Right hindlimb (tissue), 1 donor: ENCODE measurements around the gene RUFY4.

Experiments used
- DNase-seq: peaks from one replicate; pipeline ENCODE4 v3.0.0-alpha.2; 2018

The RUFY4 gene, protein sequence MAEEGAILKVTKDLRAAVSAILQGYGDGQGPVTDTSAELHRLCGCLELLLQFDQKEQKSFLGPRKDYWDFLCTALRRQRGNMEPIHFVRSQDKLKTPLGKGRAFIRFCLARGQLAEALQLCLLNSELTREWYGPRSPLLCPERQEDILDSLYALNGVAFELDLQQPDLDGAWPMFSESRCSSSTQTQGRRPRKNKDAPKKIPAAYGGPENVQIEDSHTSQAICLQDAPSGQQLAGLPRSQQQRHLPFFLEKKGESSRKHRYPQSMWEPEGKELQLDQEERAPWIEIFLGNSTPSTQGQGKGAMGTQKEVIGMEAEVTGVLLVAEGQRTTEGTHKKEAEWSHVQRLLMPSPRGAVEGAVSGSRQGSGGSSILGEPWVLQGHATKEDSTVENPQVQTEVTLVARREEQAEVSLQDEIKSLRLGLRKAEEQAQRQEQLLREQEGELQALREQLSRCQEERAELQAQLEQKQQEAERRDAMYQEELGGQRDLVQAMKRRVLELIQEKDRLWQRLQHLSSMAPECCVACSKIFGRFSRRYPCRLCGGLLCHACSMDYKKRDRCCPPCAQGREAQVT

DNA sequence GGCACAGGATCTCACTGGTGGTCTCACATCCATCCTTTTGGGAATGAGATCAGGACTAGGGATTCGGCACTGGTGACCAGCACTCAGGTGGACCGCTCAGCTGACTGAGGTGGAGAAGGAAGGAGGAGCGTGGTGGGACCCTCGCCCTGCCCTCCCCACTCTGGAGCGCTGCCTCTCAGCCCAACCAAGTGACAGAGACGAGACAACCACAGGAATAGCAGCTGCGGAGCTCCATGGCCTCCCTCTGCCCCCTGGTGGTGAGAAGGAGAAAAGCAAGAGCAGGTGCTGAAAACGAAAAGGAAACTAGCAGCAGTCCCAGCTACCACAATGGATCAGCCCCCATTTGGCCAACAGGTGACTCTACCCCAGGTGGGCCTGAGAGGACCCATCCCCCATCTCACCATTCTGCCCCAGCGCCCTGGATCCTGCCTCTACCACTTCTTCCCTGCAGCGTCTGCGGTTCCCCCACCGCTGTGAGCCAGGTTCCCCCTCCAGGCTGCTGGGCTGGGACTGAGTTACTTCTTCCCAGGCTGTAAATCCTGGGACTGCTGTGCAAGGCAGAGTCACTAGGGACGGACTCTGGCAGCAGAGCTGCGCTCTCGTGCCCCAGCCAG, at the start of gene RUFY4:
Gene RUFY4, plus strand, starts transcription at position 533 of the 614 bp plus-strand sequence. CDS start 1,353 bp downstream, outside the sequence.
- peak; percentile 81 for DNase-seq

DNA sequence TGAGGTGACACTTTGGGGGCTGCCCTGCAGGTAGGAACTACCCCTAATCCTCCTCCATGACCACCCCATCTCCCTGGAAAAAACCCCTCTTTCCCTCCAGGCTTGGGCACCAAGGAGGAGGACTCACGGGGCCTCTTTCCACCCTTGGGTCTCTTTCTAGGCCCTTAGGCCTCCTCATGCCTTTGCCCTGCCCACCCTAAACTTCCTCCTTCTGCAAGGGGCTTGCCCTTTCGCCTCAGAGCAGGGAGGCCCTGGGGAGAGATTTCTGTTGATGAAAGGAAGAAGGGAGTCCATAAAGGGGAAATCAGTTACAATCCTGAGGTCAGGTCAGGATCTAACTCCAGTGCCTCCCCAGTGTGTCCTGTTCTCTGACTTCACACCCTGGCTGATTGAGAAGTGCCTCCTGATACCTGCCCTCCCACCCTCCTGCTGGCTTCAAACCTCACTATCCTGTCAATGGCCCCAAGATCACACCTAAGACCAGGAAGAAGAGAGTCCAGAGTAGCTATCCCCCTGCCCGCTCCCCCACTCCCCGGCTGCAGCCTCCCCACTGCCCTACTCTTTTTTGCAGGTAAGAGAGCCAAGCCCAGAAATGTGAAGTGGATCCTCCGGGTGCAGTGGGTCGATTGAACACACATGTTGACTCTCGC, 49.5 kb upstream of the RUFY4 start:
- DNase-seq: peak; percentile 16

DNA sequence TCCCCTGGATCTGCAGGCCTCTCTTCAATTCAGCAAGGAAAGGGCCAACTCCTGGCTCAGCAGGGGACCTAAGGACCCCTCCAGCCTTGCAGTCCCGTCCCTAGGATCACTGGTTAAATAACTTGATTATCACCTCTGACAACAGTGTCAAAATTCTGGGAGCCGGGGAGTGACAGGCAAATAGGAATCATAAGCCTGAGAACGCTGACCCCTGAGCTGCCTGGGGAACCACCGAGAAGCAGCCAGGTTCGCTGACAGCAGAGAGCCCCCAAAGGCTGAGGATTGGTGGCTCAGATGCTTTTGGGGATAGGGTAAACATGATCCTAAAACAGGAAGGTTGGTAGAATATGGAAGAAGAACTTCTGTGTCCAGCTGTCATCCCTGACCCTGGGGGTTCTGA, 48.8 kb upstream of the RUFY4 start:
- peak; percentile 8 for DNase-seq

DNA sequence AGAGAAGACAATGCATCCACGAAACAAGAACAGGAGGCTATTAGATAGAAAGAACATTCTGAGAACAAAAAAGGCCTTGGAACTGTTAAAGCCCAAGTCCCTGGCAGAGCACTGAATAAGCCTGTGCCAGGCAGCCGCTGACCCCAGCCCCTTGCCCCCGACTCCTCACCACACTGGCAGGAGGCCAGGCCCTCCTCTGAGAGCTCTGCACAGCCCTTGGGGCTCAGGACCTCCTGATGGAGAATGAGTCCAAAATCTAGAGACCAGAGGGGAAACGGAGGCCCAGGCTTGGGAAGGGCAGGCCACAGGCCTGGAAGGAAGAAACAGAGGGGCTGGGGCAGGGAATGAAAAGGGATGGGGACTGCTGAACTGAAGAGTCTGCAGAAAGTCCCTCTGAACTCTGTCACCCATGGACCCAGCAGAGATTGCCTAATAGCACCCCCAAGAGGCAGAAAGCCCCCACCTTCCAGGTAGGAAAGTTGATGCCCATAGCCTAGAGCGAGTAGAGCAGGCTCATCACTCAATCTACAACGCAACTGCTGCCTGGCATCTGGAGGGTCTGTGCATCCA, 48.0 kb upstream of the RUFY4 start:
- peak; percentile 15 for DNase-seq

DNA sequence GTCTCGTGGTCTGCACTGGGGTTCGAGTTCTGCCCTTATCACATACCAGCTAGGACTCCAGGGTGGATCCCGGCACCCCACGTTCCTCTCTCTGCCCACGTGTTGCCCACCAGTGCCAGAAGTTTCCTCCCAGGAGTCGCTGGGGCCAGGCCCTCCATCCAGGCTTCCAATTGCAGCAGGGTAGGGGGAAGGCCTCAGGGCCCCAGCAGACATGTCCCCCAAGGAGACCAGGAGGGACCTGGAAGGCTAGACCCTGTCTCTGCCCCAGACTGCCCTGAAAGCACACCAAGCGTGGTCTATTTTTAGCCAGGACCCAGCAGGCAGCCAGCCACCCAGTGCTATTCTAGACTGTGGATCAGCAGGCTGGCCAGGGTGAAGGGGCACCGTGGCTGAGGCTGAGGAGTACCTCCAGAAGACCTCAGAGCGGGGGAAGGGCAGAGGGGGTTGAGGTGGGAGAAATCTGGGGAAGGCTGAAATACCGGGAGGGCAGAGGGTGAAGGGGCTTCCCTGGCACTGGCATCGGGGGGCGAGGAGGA, 47.4 kb upstream of the RUFY4 start:
- peak; percentile 15 for DNase-seq

DNA sequence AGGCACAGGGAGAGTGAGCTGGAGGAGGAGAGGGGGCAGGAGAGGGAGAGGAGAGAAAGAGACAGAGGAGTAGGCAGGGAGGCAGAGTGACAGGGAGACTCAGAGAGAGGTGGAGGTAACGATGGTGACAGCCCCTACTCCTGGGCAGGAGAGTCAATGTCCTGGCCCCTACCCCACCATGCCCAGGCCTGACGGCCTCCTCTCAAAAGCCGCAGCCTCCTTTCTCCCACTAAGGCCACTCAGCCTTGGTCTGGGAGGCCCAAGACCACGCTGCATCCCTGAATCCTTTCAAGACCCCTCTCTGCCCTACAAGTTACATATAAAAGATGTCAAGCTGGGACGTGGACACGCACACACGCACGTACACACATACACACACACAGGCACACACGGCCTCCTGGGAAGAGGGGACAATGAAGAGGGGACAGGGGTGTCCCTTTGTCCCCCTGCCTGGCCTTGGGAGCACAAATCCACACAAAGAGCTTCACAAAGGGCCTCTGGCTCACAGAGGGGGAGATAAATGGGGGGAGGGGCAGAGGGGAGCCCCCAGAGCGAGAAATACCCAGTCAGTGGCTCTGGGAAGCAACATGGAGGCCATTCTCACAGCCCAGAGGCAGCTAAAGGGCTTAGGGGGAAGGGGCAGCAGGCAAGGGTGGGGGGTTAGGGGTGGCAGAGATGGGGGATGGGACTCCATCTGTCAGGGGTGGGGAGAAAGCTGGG, 46.8 kb upstream of the RUFY4 start:
- DNase-seq: peak; percentile 7

DNA sequence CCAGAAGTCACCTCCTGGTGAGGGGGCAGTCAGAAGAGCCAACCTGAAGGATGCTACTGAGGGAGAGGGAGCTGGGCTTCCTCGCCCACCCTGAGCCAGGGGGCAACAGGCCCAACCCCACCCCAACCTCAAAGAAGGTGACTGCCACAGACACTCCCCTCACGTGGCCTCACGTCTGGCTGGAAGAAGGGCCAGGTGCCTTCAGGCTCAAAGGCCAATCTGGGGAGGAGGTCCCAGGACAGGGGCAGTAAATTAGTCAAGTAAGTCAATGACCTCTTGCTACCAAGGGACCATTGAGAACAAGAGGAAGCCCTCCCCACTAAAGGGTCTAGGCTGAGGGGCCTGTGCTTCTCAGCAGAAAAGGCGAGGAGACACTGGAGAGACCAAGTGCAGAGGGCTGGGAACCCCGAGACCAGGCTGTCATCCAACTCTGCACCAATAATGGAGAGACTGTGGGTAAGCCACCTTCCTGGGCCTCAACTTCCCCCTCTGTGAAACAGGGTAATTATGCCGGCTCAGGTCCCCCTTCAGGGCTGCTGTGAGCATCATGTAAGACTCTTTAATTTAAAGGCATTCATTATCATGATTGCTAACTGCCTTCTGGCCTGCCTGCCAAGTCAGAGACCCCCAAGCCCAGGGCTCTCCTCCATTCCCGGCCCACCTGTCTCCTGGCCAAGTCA, 46.1 kb upstream of the RUFY4 start:
- DNase-seq: peak; percentile 8

DNA sequence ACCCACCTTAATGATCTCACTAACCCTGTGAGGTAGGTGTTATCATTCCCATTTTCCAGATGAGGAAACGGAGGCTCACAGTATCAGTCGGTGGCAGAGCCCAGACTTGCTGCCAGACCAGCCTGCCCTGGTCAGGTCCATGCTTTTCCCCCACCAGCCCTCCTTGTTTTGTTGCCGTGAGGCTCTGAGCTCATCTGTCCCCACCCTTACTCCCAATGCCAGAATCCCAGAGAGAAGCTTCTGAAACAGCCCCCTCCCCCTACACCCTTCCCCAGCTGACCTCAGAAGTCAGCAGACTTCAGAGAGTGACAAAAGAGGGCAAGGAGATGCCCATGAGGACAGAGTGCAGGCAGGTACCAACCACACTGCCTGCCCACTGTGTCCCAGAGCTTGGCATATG, 45.4 kb upstream of the RUFY4 start:
- peak; percentile 16 for DNase-seq

DNA sequence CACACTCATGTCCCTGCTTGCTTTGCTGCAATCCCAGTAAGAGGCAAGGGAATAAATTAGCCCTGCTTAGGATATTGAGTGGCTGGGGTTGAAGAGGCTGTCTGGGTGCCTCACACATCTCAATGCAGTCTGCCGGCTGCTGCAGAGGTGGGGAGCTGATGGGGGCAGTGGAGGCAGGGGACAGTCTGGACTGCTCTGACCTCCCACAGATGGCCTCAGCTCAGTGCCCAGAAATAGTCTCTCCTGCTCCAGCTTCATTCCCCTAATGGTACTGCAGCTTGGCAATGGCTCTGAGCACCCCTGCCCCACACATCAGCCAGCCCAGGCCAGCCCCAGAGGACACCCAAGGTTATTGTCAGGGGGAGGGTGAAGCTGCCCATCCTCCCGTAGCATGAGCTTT, 44.7 kb upstream of the RUFY4 start:
- DNase-seq: peak; percentile 12

DNA sequence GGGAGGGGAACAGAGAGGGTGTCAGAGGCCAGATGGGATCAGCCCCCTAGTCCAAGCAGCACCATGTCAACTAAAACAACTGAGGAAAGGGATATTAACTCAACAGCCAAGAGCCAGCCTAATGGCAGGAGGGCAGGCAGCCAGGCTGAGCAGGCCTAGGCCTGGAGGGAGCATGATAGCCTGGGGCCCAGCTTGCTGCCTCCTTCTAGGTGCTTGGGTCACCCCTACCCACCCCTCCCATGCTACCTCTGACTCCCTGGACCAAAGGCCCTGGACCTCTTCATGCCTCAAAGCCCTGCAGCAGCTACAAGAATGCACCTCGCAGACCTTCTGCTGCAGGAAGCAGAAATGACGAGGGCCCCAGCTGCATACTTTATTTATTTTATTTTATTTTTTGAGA, 44.2 kb upstream of the RUFY4 start:
- peak; percentile 11 for DNase-seq

DNA sequence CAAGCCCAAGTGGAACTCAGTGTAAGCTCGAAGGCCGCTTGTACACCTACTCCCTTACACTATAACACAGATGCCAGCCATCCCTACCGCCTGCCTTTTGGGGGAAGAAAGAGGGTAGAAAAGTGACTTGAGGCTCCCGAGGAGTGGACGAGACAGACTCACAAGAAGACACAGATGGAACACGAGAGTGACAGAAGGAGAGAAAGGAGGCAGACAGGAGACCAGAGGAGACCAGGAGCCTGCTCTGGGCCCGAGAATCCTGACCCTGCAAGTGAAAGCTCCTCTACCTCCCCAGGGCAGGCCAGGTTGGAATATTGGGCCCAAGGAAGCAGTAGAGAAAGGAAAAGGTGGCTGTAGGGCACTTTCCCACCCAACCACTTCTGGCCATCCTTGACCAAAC, 42.8 kb upstream of the RUFY4 start:
- DNase-seq: no peak

DNA sequence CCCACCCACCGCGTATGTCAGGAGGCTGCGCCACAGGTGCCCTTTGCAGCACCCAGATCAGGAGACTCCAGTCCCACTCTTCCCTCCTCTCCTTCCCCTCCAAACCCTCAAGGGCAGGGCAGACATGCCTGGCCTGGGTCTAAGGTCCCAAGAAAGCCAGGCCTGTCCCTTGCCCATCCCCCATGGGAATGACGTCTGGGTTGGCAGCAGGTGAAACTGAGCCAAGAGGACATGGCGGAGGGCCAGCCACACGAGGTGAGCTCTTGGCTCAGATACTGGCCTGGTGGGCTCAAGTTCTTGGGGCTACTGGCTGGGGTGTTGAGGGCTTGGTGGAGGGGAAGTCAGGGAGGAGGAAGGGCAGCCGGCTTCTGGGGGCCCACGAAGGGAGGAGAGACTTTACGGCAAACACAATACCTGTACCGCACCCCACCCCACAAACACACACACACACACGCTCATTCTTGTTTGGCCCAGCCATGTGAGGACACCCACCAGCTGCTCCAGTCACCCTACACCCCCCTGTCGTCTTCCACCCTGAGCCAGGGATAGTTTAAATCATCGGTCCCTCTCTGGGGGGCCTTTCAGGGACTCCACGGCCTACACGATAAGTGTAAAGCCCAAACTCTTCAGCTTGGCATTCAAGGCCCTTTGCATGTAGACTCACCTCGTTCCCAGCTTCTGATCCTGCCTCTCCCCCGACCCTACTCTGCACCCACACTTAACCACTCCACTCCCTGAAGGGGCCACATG, 42.2 kb upstream of the RUFY4 start:
- DNase-seq: peak; percentile 14

DNA sequence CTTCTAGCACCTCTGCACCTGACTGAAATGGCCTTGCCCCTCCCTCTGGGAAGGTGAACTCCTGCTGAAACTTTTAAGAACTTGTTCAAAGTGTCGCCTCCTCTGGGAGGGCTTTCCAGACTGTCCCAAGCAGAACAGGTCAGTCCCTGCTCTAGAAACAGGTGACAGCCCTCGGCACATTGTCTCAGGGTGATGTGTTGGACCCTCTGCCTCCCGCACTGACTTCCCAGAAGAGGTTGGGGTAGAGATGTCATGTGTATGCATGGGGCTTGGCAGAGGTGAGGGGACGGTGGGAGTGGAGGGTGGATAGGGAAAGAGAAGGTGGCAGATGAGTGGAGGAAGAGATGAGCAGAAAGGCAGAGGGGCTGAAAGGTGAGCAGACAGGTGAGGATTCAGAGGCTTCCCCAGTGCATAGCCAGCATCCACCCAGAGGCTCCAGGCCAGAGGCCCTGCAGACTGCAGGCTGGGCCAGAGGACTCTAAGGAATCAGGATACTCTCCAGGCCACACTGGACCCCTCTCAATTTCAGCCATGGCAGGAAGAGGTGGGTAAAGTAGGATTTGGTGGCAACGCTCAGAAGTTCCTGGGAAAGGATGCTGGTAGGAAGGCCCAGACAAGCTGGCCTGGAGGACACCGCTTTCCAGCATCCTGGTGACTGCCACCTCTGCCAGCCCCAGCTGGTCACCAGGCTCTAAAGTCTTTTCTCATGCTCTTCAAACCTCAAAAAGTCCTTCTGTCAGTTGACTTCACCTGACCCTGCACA, 41.4 kb upstream of the RUFY4 start:
- DNase-seq: peak; percentile 12

DNA sequence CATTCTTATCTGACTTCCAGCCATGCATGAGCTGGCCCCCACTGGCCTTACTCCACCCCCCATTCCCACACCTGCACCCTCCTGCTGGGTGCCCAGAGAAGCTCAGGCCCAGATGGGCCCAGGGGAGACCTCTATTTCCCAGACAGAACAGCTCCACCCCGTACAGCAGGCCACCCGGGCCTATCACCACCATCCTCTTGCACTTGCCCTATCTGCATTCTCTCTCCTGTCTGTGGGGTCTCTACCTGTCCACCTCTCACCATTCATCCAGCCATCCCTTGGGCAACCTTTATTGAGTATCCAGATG, 40.9 kb upstream of the RUFY4 start:
- DNase-seq: no peak

DNA sequence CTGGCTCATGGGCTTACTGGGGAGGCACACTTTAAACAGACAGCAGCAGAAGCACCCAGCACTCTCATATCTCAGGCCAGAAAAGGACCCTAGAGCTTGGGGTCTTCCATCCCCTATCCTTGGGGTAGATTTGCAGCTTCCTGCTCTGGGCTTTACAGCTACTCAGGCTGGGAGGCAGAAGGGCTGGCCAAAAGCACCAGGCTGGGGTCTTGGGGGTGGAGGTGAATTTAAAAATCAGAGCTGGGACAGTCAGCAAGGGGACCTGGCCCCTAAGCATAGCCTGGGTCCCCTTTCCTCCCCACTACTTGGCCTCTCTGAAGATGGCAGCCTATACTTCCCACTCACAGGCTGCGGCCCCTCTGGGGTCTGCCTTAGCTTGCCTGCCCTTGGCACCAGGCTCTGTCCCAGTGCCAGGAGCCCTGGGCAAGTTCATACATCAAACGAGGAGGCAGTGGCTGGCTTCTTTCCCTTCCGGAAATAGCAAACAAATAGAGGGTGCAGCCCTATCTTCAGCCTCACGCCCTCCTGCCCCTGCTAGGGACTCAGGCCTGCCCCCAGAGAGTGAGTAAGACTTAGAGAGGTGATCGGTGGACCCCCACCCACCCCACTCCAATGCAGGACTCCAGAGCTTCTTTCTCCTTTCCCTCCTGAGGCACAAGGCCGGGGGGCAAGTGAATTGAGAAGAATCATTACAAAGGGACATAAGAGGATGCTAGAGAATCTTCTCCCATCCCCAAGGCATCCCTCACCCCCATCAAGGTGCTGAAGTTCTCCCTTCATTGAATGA, 40.3 kb upstream of the RUFY4 start:
- DNase-seq: peak; percentile 11

DNA sequence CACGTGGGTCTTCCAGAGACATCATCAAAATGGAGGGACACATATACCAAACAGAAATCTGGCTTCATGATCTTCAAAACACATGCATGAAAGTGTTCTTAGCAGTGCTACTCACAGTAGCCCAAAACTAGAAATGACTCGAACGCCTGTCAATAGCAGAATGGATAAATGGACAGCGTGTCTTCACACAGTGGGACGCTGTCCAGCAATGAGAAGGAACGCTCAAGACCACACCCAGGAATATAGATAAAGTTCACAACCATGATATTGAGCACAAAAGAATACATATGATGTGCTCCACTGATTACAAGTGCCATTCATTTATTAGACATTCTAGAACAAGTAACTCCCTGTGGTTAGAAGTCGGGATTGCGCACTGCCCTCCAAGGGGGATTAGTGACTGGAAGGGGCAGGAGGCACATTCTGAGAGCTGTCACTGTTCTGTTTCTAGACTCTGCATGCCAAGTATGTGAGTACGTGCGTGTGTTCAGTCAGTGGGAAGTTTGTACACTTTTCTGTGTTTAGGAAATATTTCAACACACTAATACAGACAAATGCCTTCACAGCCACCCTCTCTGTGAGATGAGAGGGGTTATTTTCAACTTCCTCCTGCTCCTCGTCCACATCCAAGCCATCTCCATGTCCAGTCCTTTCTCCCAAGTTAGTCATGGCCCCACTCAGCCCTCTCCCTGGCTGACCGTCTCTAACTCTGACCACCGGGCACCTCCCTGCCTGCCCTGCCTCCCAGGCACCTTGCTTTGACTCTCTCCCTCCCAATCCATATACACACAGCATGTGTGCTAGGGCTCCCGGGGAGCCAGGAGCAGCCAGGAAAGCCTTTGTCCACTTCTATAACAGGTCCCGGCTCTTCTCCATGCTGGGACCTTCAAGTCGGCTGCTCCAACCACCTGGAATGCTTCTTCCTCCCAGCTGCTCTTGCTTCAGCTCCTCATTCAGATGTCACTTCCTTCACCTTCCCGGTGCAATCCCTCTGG, 39.4 kb upstream of the RUFY4 start:
- peak; percentile 14 for DNase-seq

DNA sequence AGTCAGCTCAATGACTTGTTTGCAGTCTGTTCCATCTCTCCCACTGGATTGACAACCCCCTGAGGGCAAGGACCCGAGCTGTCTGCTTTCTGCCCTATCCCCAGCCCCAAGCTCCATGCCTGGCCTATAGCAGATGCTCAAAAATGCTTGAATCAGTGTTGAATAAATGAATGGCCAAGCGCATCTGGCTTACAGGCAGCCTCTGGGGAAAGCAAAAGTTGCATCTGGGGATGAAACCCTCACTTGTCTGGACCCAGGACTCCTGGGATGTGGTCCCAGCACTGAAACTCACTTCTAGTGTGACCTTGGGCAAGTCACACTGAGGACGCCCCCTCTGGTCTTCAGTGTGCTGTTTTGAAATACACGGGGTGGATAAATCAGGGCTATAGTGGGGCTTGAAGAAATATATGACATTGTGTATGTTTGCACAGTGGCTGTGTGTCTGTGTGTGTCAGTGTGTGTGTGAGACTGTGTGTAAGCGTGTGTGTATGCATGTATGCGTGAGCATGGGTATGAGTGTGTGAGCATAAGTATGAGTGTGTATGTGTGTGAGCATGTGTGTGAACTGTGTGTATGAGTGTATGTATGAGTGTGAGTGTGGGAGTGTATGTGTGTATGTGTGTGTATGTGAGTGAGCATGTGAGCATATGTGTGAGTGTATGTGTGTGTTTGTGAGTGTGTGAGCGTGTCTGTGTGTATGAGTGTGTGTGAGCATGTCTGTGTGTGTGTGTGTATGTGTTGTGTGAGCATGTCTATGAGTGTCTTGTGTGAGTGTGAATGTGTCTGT, 38.5 kb upstream of the RUFY4 start:
- DNase-seq: peak; percentile 14
